Mesenchymal stem cell (in vitro differentiated cells and primary cell): Measurements from ENCODE around the gene TCF15.

Experiments used
- DNase-seq: peaks from one replicate; pipeline ENCODE4 v3.0.0-alpha.2; 2013
- H2AFZ ChIP-seq: one replicate; pipeline ENCODE4 v1.6.1; 2013; ENCODE audit warnings: low read depth, mild to moderate bottlenecking, control low read depth, inconsistent platforms, low read length, moderate library complexity
- H2AK5ac ChIP-seq: 2 replicates; pipeline ENCODE4 v1.6.1; 2013; ENCODE audit warnings: low read length, moderate library complexity, mild to moderate bottlenecking, inconsistent platforms; ENCODE audit not compliant: severe bottlenecking
- H2BK120ac ChIP-seq: one replicate; pipeline ENCODE4 v1.6.1; 2013; ENCODE audit warnings: low read depth, mild to moderate bottlenecking, inconsistent platforms, low read length, moderate library complexity
- H2BK12ac ChIP-seq, 2 experiments: one replicate each; pipeline ENCODE4 v1.6.1; 2013; ENCODE audit warnings: inconsistent platforms in 2 of 2, low read length in 2 of 2, mild to moderate bottlenecking in 2 of 2, moderate library complexity in 2 of 2, control low read depth in 1 of 2
- H2BK15ac ChIP-seq: one replicate; pipeline ENCODE4 v1.6.1; 2013; ENCODE audit warnings: mild to moderate bottlenecking, low read depth, inconsistent platforms; ENCODE audit not compliant: poor library complexity, severe bottlenecking
- H2BK5ac ChIP-seq: 2 replicates; pipeline ENCODE4 v1.6.1; 2013; ENCODE audit warnings: low read depth, mild to moderate bottlenecking, low read length, control low read depth, inconsistent platforms; ENCODE audit not compliant: poor library complexity, severe bottlenecking
- H3K14ac ChIP-seq, 2 experiments: one replicate each; pipeline ENCODE4 v1.6.1; 2013; ENCODE audit warnings: inconsistent platforms in 2 of 2, low read length in 2 of 2, control low read depth in 1 of 2, mild to moderate bottlenecking in 1 of 2, moderate library complexity in 1 of 2
- H3K18ac ChIP-seq, 2 experiments: one replicate each; pipeline ENCODE4 v1.6.1; 2013; ENCODE audit warnings: inconsistent platforms in 2 of 2, low read length in 2 of 2, control low read depth in 1 of 2, low read depth in 1 of 2, mild to moderate bottlenecking in 1 of 2
- H3K23ac ChIP-seq, 2 experiments: one replicate each; pipeline ENCODE4 v1.6.1; 2013; ENCODE audit warnings: inconsistent platforms in 2 of 2, low read length in 2 of 2, mild to moderate bottlenecking in 2 of 2, moderate library complexity in 2 of 2, control low read depth in 1 of 2
- H3K27ac ChIP-seq: 2 replicates; pipeline ENCODE4 v1.5.1; 2013; ENCODE audit warnings: mild to moderate bottlenecking, moderate library complexity, low read length, control low read depth, inconsistent platforms; ENCODE audit not compliant: poor library complexity, severe bottlenecking
- H3K27me3 ChIP-seq, 2 experiments: 2 replicates each; pipeline versions ENCODE4 v1.6.1 to v1.7.0; 2013; ENCODE audit warnings: low read length in 2 of 2, mild to moderate bottlenecking in 2 of 2, moderate library complexity in 2 of 2, control low read depth in 1 of 2, inconsistent platforms in 1 of 2; ENCODE audit not compliant: control insufficient read depth in 1 of 2, insufficient read depth in 1 of 2
- H3K36me3 ChIP-seq, 2 experiments: 2 replicates each; pipeline versions ENCODE4 v1.6.1 to v1.7.0; 2013; ENCODE audit warnings: low read length in 2 of 2, control low read depth in 1 of 2, inconsistent platforms in 1 of 2, low read depth in 1 of 2, mild to moderate bottlenecking in 1 of 2; ENCODE audit not compliant: insufficient read depth in 2 of 2, control insufficient read depth in 1 of 2
- H3K4ac ChIP-seq, 2 experiments: one replicate each; pipeline ENCODE4 v1.6.1; 2013; ENCODE audit warnings: inconsistent platforms in 2 of 2, low read length in 2 of 2, mild to moderate bottlenecking in 2 of 2, moderate library complexity in 2 of 2, control low read depth in 1 of 2, low read depth in 1 of 2
- H3K4me1 ChIP-seq: 2 replicates; pipeline ENCODE4 v1.6.1; 2013; ENCODE audit warnings: low read depth, low read length, control low read depth; ENCODE audit not compliant: control insufficient read depth, insufficient read depth
- H3K4me2 ChIP-seq: 2 replicates; pipeline ENCODE4 v1.6.1; 2013; ENCODE audit warnings: low read length, mild to moderate bottlenecking, inconsistent platforms; ENCODE audit not compliant: poor library complexity, severe bottlenecking
- H3K4me3 ChIP-seq, 2 experiments: 2 replicates each; pipeline versions ENCODE4 v1.5.1 to v1.7.0; 2013; ENCODE audit warnings: low read length in 2 of 2, mild to moderate bottlenecking in 2 of 2, control low read depth in 1 of 2, low read depth in 1 of 2; ENCODE audit not compliant: insufficient read depth in 1 of 2
- H3K79me1 ChIP-seq: replicated peaks from 2 replicates; pipeline ENCODE4 v1.6.1; 2013; ENCODE audit warnings: mild to moderate bottlenecking, control low read depth, low read length, inconsistent platforms; ENCODE audit not compliant: poor library complexity, severe bottlenecking
- H3K9ac ChIP-seq: 2 replicates; pipeline ENCODE4 v1.7.0; 2013; ENCODE audit warnings: mild to moderate bottlenecking, low read length, moderate library complexity
- H3K9me3 ChIP-seq: 2 replicates; pipeline ENCODE4 v1.7.0; 2013; ENCODE audit warnings: mild to moderate bottlenecking, low read length; ENCODE audit not compliant: control insufficient read depth
- H4K8ac ChIP-seq: one replicate; pipeline ENCODE4 v1.6.1; 2013; ENCODE audit warnings: inconsistent platforms, mild to moderate bottlenecking, low read length, moderate library complexity
- H4K91ac ChIP-seq: one replicate; pipeline ENCODE4 v1.6.1; 2013; ENCODE audit warnings: mild to moderate bottlenecking, low read length, inconsistent platforms
- WGBS: methylation state at CpG from one replicate; pipeline ENCODE4 v1.1.7; 2013; ENCODE audit warnings: mixed read lengths; 5-methylcytosine and 5-hydroxymethylcytosine counted together

The TCF15 gene

DNA sequence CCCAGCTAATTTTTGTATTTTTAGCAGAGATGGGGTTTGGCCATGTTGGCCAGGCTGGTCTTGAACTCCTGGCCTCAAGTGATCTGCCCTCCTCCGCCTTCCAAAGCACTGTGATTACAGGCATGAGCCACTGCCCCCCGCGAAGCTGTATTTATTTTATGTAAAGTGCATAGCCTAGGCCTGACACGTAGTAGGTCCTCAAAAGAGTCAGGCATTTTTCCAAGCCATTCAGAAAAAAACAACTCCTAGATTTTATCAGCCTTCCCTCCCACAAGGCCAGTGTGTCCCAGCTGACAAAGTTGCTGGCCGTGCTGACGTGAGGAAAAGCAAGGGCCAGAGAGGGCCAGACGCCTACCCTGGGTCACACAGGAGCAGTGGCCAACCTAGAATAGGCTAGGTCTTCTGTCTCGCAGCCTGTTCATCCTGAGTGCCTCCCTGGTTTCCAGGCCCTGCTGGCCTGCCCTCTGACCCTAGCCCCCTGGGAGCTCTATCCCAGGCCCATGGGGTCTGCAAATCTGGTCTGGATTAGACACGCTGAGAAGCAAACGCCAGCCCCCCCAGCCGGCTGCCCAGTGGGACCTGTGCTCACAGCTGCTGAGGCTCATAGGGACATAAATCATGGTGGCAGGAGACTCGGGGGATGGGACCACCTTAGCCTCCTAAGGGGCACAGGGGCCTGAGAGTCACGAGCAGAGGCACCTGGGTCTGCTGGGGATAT, 11.8 kb downstream of the TCF15 start:
- Histone ChIP-seq H3K27ac (no peak overlapping the region), H2BK12ac (no peak overlapping the region), H3K18ac (no peak overlapping the region), H2BK15ac (no peak overlapping the region), H3K14ac (no peak overlapping the region), H3K9me3 (no peaks in the 10 kb centered on the region), H3K36me3 (no peaks in the 10 kb centered on the region), H3K4me1 (no peaks in the 10 kb centered on the region), H4K8ac (no peak overlapping the region), H3K27me3 (peaks cover 17 to 26% of the 10 kb centered on the region in 2 experiments), H2AK5ac (no peak overlapping the region), H3K4ac (no peak overlapping the region), H3K9ac (no peak overlapping the region), H2AFZ (no peak overlapping the region), H2BK120ac (no peak overlapping the region), H3K79me1 (no peaks in the 10 kb centered on the region), H4K91ac (no peak overlapping the region), H3K23ac (no peak overlapping the region), H3K4me2 (no peak overlapping the region), H2BK5ac (no peak overlapping the region), H3K4me3 (no peak overlapping the region)
- 53% methylated on average over 13 of the region's 13 CpGs for WGBS
- no peak for DNase-seq

GRCh38 chr20:597560-597959, 12.5 kb downstream of the TCF15 start:
- Histone ChIP-seq H2AFZ (no peak overlapping the region), H2AK5ac (no peak overlapping the region), H3K23ac (no peak overlapping the region), H3K9ac (no peak overlapping the region), H2BK15ac (no peak overlapping the region), H3K4me1 (no peaks in the 10 kb centered on the region), H4K91ac (no peak overlapping the region), H2BK5ac (no peak overlapping the region), H3K27me3 (peaks cover 10 to 19% of the 10 kb centered on the region in 2 experiments), H3K18ac (no peak overlapping the region), H3K4me2 (no peak overlapping the region), H3K4me3 (no peak overlapping the region), H3K14ac (no peak overlapping the region), H3K4ac (no peak overlapping the region), H2BK12ac (no peak overlapping the region), H4K8ac (no peak overlapping the region), H3K36me3 (no peaks in the 10 kb centered on the region), H3K79me1 (no peaks in the 10 kb centered on the region), H3K27ac (no peak overlapping the region), H3K9me3 (no peaks in the 10 kb centered on the region), H2BK120ac (no peak overlapping the region)
- WGBS = 81% methylated on average over 1 of the region's 2 CpGs
- DNase-seq = no peak

DNA sequence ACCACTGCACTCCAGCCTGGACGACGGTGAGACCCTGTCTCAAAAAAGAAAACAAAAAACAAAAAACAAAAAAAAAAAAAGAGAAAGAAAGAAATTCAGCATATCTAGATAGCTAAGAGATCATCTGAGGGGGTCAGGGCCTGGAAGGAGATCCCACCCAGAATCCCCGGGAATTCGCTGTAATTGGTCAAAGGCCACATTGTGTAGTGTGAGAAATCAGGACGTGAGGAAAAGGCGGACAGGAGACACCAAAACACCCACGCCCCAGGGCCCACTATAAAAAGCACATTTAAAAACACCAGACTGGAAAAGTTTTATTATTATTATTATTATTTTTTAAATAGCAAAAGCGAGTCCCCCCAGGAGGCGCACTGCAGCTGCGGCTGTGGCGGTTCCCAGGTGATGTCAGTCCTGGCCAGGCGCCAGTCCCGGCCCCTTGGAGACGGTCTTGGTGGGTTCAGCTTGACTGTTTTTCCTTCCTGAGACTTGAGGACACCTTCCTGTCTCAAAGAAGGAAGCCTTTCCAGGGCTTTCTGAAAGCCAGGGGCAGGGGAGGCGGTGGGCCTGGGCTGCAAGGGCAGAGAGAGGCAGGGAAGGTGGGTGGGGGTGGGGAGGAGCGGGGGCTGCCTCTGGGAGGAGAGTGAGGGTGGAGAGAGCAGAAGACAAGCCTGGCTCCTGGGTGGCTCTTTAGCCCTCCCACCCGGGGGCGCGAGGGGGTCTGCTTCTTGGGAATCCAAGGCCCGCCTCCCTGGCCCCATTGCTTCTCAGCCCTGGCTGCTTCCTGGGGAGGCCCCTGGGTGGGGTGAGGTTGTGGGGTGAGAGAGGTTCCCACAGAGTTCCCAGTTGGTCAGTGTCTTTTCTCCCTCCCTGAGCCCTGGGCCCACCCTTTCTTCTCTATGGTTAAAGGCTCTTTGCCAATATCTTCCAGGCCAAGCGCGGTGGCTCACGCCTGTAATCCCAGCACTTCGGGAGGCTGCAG, 14.5 kb downstream of the TCF15 start:
- DNase-seq = no peak
- Histone ChIP-seq H4K91ac (no peak overlapping the region), H3K36me3 (no peaks in the 10 kb centered on the region), H3K4ac (no peak overlapping the region), H3K27me3 (peaks cover 11 to 27% of the 10 kb centered on the region in 2 experiments), H3K79me1 (no peaks in the 10 kb centered on the region), H3K14ac (no peak overlapping the region), H2BK12ac (no peak overlapping the region), H2BK5ac (no peak overlapping the region), H3K9me3 (no peaks in the 10 kb centered on the region), H2BK15ac (no peak overlapping the region), H3K4me3 (no peak overlapping the region), H3K4me2 (no peak overlapping the region), H2AFZ (no peak overlapping the region), H3K23ac (no peak overlapping the region), H3K9ac (no peak overlapping the region), H3K18ac (no peak overlapping the region), H3K4me1 (no peaks in the 10 kb centered on the region), H4K8ac (no peak overlapping the region), H2AK5ac (no peak overlapping the region), H3K27ac (no peak overlapping the region), H2BK120ac (no peak overlapping the region)
- WGBS = 83% methylated on average over 18 of the region's 24 CpGs

DNA sequence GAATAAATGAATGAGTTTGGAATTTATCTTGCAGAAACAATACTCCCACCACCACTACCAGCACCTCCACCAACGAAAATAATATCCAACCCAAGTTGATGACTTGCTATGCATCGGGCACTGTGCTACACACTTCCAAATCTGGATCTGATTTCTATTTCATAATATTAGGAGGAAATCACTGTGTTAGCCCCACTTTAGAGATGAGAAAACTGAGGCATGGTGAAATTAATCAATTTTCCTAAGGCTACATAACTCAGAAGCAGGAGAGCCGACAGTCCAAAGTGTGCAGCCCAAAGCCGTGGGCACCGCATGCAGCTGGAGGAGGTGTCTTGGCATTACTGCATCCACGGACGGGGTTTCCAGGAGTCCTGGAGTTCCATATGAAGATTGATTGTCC, 17.6 kb downstream of the TCF15 start:
- no peak overlapping the region for H3K4me2 ChIP-seq
- no peak overlapping the region for H3K9ac ChIP-seq
- H3K27me3 ChIP-seq = peaks cover 18 to 30% of the 10 kb centered on the region in 2 experiments
- no peak for DNase-seq
- no peak overlapping the region for H4K91ac ChIP-seq
- no peak overlapping the region for H2BK120ac ChIP-seq
- H2BK5ac ChIP-seq = no peak overlapping the region
- no peak overlapping the region for H2AFZ ChIP-seq
- no peak overlapping the region for H3K27ac ChIP-seq
- no peak overlapping the region for H2BK12ac ChIP-seq
- no peak overlapping the region for H3K23ac ChIP-seq
- no peak overlapping the region for H2AK5ac ChIP-seq
- H3K79me1 ChIP-seq = no peaks in the 10 kb centered on the region
- H3K18ac ChIP-seq = no peak overlapping the region
- H3K4ac ChIP-seq = no peak overlapping the region
- 94% methylated on average over 6 of the region's 7 CpGs for WGBS
- no peak overlapping the region for H3K4me3 ChIP-seq
- H3K9me3 ChIP-seq = no peaks in the 10 kb centered on the region
- no peak overlapping the region for H2BK15ac ChIP-seq
- no peak overlapping the region for H4K8ac ChIP-seq
- no peaks in the 10 kb centered on the region for H3K4me1 ChIP-seq
- H3K36me3 ChIP-seq = no peaks in the 10 kb centered on the region
- no peak overlapping the region for H3K14ac ChIP-seq
